Raji (cell line): ENCODE data around the gene ZNF608.
A peak's percentile ranks its signal among the peaks of the same experiment; 100 is the strongest.

Experiments used
- POLR2A ChIP-seq: IDR thresholded peaks from 2 replicates; pipeline ENCODE4 v1.6.1; 2011; ENCODE audit warnings: low read depth, low read length, control low read depth; ENCODE audit not compliant: insufficient read depth

ZNF608 gene

GRCh38 chr5:124764992-124765611, 18.7 kb upstream of the ZNF608 start:
- no peak for TF ChIP-seq POLR2A

- no peak for TF ChIP-seq POLR2A
These were observed 18.1 kb upstream of the ZNF608 start for GRCh38 chr5:124764585-124764984.

DNA sequence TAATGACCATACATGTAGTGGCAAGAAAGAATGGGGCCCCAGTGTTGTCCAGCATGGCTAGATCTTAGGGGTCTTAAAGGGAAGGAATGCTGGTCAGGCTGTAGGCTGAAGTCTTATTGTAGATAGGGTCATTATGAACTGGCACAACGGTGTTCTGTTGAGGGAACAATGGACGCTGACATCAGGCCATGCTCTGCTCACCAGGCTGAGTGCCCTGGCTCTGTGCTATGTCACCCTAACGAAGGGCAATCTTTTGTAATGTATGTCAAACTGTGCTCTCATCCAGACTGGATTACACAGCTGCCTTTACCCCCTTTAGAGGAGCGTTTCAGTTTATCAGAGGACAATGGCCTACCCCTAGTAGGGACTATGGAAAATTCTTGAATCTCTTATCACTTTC, 14.6 kb upstream of the ZNF608 start:
- TF ChIP-seq POLR2A, result no peak

DNA sequence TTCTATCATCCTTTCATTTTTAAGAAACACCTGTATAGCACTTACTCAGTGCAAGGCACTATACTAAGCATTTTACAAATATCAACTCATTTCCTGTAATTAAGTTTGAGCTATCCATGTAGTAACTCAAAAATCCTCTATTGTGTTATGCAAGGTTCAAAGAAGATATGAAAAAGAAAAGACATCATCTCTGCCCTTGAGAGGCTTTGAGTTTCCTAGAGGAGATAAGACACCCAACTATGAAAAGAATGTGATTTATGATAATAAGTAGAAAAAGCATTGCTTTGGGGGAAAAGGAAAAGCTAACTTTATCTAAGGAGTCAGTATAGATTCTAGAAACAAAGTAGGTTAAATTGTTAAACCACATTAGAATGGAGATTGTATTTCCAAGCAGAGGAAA, 14.2 kb upstream of the ZNF608 start:
- TF ChIP-seq POLR2A, result no peak

GRCh38 chr5:124755565-124755964, 9.1 kb upstream of the ZNF608 start:
- no peak for TF ChIP-seq POLR2A

- no peak for TF ChIP-seq POLR2A
These were observed 8.6 kb upstream of the ZNF608 start for GRCh38 chr5:124755041-124755440.

- TF ChIP-seq POLR2A, result no peak
These were observed 7.9 kb upstream of the ZNF608 start for GRCh38 chr5:124754206-124754927.

DNA sequence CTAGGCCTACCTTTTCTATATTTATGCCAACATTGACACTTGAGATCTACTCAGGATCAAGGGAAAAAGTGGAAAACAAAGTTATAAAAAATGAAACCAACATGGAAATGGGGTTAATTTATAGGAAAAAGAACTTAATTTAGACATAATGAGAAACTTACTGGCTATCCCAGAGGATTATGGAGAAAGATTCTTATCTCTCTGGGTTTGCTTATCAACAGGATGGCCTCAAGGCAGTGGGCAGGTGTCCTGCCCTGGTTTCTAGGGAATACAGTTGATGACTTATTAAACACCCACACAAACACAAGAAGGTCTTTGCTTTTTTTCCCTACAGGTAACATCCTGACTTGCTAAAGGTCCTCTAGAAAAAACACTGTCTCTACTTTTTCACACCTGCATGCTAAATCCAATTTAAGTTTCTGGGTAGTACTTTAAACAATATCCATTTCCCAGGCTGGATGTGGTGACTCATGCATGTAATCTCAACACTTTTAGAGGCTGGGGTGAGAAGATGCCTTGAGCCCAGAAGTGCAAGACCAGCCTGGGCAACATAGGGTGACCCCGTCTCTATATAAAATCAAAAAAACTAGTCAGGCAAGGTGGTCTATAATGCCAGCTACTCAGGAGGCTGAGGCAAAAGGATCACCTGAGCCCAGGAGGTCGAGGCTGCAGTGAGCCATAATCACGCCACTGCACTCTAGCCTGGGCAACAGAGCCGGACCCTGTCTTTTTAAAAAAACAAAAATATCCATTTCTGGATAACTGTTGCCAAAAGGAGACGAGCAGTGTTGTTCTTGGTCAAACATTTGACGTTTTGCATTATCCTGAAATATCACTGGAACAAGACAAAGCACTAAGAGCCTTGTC, 6.6 kb upstream of the ZNF608 start:
- TF ChIP-seq POLR2A, result no peak

DNA sequence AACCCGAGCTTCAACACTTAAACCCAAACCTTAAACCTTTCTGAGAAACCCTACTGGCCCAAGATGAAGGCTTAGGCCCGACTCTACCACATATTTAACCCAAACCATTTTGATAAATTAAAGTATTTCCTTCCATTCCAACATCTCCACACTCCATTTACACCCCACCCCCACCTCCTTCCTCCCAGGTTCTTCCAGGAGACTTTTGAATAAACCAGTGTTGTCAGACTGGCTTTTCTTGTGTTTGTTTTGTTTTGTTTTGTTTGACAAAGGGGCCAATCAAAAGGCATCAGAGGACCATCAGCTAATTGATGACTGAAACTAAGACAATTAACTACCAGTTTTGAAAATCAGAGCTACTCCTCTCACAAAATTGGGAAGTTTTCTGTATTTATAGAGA, 4.6 kb upstream of the ZNF608 start:
- no peak for TF ChIP-seq POLR2A

DNA sequence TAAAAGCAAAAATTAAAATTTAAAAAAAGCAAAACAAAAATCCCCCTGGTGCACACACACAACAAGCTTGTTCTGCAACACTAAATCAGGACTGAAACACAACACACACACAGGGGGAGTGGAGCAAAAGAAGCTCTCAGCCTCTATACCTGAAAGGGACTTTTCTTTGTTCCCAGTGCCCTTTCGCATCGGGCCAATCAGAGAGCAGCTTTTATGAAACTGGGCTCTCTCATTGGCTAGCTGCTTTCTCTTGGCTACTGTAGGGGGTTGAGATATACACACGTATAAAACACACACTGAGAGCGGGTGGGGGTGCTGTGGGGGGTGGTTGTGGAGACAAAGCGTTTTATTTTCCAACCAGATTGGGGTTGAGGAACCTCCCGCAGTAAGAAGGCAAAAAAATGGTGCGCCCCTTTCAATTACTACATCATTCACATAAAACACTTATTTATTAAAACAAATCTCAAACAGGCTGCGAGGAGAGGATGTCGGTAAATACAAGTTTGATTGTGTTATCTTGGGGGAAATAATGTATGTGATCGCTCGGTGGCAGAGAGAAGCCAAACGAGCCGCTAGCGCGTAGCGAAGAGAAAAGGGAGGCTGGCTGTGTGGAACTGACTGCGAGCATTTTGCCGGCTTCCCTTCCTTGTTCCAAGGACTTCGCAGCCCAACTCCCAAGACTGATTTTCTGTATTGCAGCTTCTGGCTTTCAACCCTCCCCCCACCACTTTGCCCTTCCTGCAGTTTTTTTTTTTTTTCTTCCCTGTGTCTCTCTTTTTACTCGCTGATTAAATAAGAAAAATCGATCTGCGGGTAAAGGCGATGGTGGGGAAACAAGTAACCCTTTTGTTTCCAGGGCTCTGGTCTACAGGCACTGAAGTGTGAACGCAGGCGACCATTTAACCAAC, 2.5 kb upstream of the ZNF608 start:
- 0 out of 2 replicates have a peak, but pooled peaks have one; percentile 11 for TF ChIP-seq POLR2A

- peak; percentile 40; the same call in 1 of the 2 replicates for TF ChIP-seq POLR2A
These were observed 1.6 kb upstream of the ZNF608 start for GRCh38 chr5:124747791-124748686.

DNA sequence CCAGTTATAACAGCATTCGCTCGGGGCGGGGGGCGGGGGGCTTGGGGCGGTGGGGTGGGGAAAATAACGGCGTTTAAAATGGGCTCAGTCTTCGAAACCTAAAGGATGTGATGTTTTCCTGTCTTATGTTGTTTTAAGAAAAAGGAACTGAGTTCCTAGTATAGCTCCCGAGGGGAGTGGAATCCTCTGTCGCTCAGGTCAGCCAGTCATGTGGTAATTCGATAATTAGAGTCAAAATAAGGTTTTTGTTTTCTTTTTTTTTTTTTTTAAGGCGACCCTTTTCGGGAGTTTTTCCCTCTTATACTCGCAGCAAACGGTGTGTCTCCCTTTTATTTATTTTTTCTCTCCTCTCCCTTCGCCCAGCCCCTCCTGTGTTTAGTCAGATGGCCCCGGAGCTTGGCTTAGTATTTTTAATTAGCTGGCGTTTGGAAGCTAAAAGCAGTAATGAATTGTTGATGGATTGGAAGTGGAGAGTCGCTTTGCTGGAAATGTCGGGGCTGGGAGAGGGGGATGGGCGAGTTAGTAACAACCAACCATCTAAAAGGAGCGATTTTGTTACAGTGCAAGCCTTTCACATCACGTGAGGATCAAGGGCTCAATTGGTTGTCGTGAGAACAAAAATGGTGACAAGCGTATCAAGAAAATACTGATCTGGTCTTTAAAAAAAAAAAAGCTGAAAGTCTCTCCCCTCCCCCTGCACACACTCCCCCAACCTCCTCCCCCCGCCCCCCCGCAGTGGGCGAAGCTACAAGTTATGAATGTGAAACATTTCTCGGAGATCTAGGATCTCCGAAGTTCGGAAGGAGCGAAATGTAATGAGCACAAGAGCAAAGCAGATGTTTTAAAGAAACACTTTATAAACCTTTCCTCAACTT, 714 bp upstream of the ZNF608 start:
- TF ChIP-seq POLR2A, result peak; percentile 38; the same call in 1 of the 2 replicates
